Thyroid gland (tissue), 4 donors: Measurements from ENCODE around the gene ANKRD10. TPM values are rescaled to one million over a fixed set of nuclear protein-coding genes. Genes with fewer than 3 reads are reported as not detected.

Experiments
- DNase-seq, 2 donors: peaks; one replicate each; pipeline ENCODE4 v3.0.0-alpha.2; 2019
- H3K27ac ChIP-seq, 3 donors: fragments of 200-600 bp; sonication (generic); 1 replicate in 2 of 3; 2 replicates in 1 of 3; pipeline ENCODE4 v1.5.1; 2016 to 2019; ENCODE audit warnings: mild to moderate bottlenecking in 1 of 3, moderate library complexity in 1 of 3
- H3K27me3 ChIP-seq: fragments of 200-600 bp; sonication (generic); one replicate; pipeline ENCODE4 v1.5.1; 2019
- H3K36me3 ChIP-seq, 2 donors: fragments of 200-600 bp; sonication (generic); one replicate each; pipeline ENCODE4 v1.5.1; 2016 to 2019
- H3K4me1 ChIP-seq, 2 donors: fragments of 200-600 bp; sonication (generic); one replicate each; pipeline ENCODE4 v1.5.1; 2017 to 2019
- H3K4me3 ChIP-seq, 3 donors: fragments of 200-600 bp; sonication (generic); replicated peaks in 1 of 3; 1 replicate in 2 of 3; 2 replicates in 1 of 3; pipeline ENCODE4 v1.5.1; 2016; ENCODE audit warnings: mild to moderate bottlenecking in 1 of 3
- H3K9me3 ChIP-seq: fragments of 200-600 bp; sonication (generic); one replicate; pipeline ENCODE4 v1.5.1; 2017
- CTCF ChIP-seq, 6 experiments: fragments of 200-600 bp in 3 of 6; fragments of 450-650 bp in 3 of 6; sonication (generic) in 3 of 6; IDR thresholded peaks; one replicate each; pipeline ENCODE4 v1.5.1; 2016 to 2019; ENCODE audit warnings: antibody characterized with exemption in 6 of 6, mild to moderate bottlenecking in 2 of 6, inconsistent platforms in 1 of 6, moderate library complexity in 1 of 6
- POLR2A ChIP-seq, 2 donors: fragments of 450-650 bp; IDR thresholded peaks; one replicate each; pipeline ENCODE4 v1.6.1; 2017; ENCODE audit warnings: antibody characterized with exemption in 2 of 2, mild to moderate bottlenecking in 2 of 2, moderate library complexity in 1 of 2
- WGBS, 2 donors: methylation state at CpG; one replicate each; pipeline ENCODE4 v1.1.5; 2017; 5-methylcytosine and 5-hydroxymethylcytosine counted together
- intact Hi-C: fragments of 100-400 bp; cut with DNase I; formaldehyde crosslinking; loops from one replicate; pipeline ENCODE4 v1.15.1; 2023
- total RNA-seq, 4 donors: library from RNA; depleted of rRNA; stranded (reverse); fragments of >200 nt; gene quantifications; one replicate each; pipeline ENCODE4 v1.2.3, GENCODE V29; 2016

ANKRD10 gene
- total RNA-seq, 4 donors from 2014 or later: 105 to 168 (median 135) TPM

- DNase-seq: peak; percentile 14 to 18
- TF ChIP-seq CTCF (IDR thresholded peaks at IDR 0.05) (no peak), POLR2A (IDR thresholded peaks at IDR 0.05) (no peak)
- no peak overlapping the region for H3K4me3 ChIP-seq
- no peak overlapping the region for H3K27ac ChIP-seq
- no peaks in the 10 kb centered on the region for H3K4me1 ChIP-seq
- no peaks in the 10 kb centered on the region for H3K36me3 ChIP-seq
- intact Hi-C loops: no loop called here
- H3K9me3 ChIP-seq: no peaks in the 10 kb centered on the region
- H3K27me3 ChIP-seq: no peaks in the 10 kb centered on the region
- WGBS, 2 donors: 68 to 70% methylated on average over 5 of the region's 5 CpGs
Measured at GRCh38 chr13:110920038-110920437, 5.2 kb upstream of the ANKRD10 start.

GRCh38 chr13:110916301-110917142 is 1.7 kb upstream of the ANKRD10 start:
- Histone ChIP-seq H3K27me3 (no peaks in the 10 kb centered on the region), H3K4me3 (peak overlapping the region in 1 of 3 donors; percentile 89), H3K4me1 (peaks cover 14 to 21% of the 10 kb centered on the region in 2 donors), H3K27ac (peak overlapping the region in 2 of 3 donors; percentile 38 to 99), H3K9me3 (no peaks in the 10 kb centered on the region), H3K36me3 (no peaks in the 10 kb centered on the region)
- TF ChIP-seq POLR2A (IDR thresholded peaks at IDR 0.05) (no peak), CTCF (IDR thresholded peaks at IDR 0.05) (no peak)
- no peak for DNase-seq
- intact Hi-C loops: loop anchor here (10.0 kb wide), 1 partner anchor 202 kb away; the partner anchor contains the start of gene ING1
- WGBS, 2 donors: 68 to 80% methylated on average over 9 of the region's 9 CpGs

GRCh38 chr13:110915874-110916206 is 971 bp upstream of the ANKRD10 start:
- Histone ChIP-seq H3K27me3 (no peaks in the 10 kb centered on the region), H3K9me3 (no peaks in the 10 kb centered on the region), H3K27ac (peak overlapping the region; percentile 96 to 99 (median 99)), H3K4me3 (peak overlapping the region; percentile 19 to 89 (median 64)), H3K4me1 (peaks cover 14 to 26% of the 10 kb centered on the region in 2 donors), H3K36me3 (no peaks in the 10 kb centered on the region)
- intact Hi-C loops: loop anchor here (10.0 kb wide), 1 partner anchor 201 kb away; the partner anchor contains the start of gene ING1
- 8 to 10% methylated on average over 12 of the region's 12 CpGs for WGBS, 2 donors
- DNase-seq: no peak
- no peak for TF ChIP-seq POLR2A (IDR thresholded peaks at IDR 0.05)
- TF ChIP-seq CTCF (IDR thresholded peaks at IDR 0.05): no peak

GRCh38 chr13:110914331-110915056 is 375 bp downstream of the ANKRD10 start:
- intact Hi-C loops: loop anchor here (5.0 to 10.0 kb wide), 2 partner anchors 42 to 200 kb away; partner anchors contain the start of gene ING1
- peak overlapping the region; percentile 89 to 100 (median 95) for H3K4me3 ChIP-seq
- no peaks in the 10 kb centered on the region for H3K27me3 ChIP-seq
- peak; percentile 77 to 82 for DNase-seq
- H3K27ac ChIP-seq: peak overlapping the region; percentile 98 to 99 (median 99)
- WGBS, 2 donors: no CpG with 5 or more reads among the region's 103 CpGs
- peaks cover 14 to 38% of the 10 kb centered on the region in 2 donors for H3K4me1 ChIP-seq
- no peaks in the 10 kb centered on the region for H3K9me3 ChIP-seq
- H3K36me3 ChIP-seq: peaks cover 0 to 8% of the 10 kb centered on the region in 2 donors
- TF ChIP-seq POLR2A (IDR thresholded peaks at IDR 0.05): peak; percentile 42 to 72
- TF ChIP-seq CTCF (IDR thresholded peaks at IDR 0.05): no peak
